Subcutaneous abdominal adipose tissue (tissue), 5 donors: ENCODE results near the gene FOXK1.
"Not testable (repeated sequence)": the region's sequence is repeated elsewhere in the genome, so short reads cannot be mapped to it uniquely, and the experiment has no call there.

Experiments used
- H3K27ac ChIP-seq: one replicate; pipeline ENCODE4 v1.7.0; 2013; ENCODE audit warnings: low read depth, mild to moderate bottlenecking, inconsistent platforms, low read length, moderate library complexity
- H3K27me3 ChIP-seq, 5 donors: one replicate each; pipeline ENCODE4 v1.7.0; 2013; ENCODE audit warnings: low read length in 5 of 5, inconsistent platforms in 1 of 5; ENCODE audit not compliant: control insufficient read depth in 5 of 5, insufficient read depth in 4 of 5
- H3K36me3 ChIP-seq, 5 donors: one replicate each; pipeline ENCODE4 v1.7.0; 2013; ENCODE audit warnings: low read length in 5 of 5; ENCODE audit not compliant: control insufficient read depth in 5 of 5, insufficient read depth in 5 of 5
- H3K4me1 ChIP-seq, 5 donors: one replicate each; pipeline ENCODE4 v1.7.0; 2013; ENCODE audit warnings: low read length in 5 of 5, mild to moderate bottlenecking in 3 of 5, moderate library complexity in 1 of 5; ENCODE audit not compliant: control insufficient read depth in 5 of 5, insufficient read depth in 5 of 5
- H3K4me3 ChIP-seq, 5 donors: one replicate each; pipeline ENCODE4 v1.7.0; 2013; ENCODE audit warnings: low read length in 5 of 5, low read depth in 1 of 5
- H3K9ac ChIP-seq, 5 donors: one replicate each; pipeline ENCODE4 v1.7.0; 2013; ENCODE audit warnings: low read length in 5 of 5, mild to moderate bottlenecking in 4 of 5, moderate library complexity in 3 of 5
- H3K9me3 ChIP-seq, 5 donors: one replicate each; pipeline ENCODE4 v1.7.0; 2013; ENCODE audit warnings: low read length in 5 of 5; ENCODE audit not compliant: control insufficient read depth in 5 of 5
- donor health status: healthy.
- donor health status: healthy.
- donor health status: healthy.
- donor health status: healthy.
- donor health status: healthy.

The FOXK1 gene

DNA sequence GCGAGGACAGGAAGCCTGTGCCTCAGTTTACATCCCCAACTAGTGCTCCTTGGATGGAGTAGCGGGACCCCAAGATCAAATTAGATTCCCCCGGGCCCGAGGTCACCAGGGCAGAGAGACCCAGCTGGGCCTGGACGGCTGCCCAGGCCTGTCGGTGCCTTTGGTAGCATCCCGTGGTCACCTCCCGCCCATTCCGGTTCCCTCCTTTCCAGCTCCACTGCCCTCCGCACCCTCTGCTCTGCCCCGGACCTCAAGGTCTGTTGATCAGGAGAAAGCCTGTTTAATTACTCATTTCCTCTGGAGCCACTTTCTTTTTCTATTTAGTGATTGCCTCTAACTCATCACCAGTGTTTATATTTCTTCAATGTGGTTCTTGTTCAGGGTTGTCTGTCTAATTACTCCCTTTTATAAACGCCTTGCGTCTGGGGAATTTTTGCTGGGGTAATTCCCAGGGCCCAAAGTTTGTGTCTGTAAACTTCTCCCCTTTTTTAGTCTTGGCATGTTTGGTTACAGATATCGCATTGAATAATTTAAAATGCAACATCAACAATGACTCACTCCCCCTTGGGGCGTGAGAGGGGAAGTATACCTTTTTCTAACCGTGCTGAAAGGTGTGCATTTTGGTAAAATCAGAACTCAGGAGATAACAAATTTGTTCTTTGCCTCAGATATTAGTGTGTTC lies 1.9 kb downstream of the FOXK1 start:
- no peaks in the 10 kb centered on the region for H3K27me3 ChIP-seq
- peak overlapping the region; percentile 84 to 96 (median 92) for H3K9ac ChIP-seq
- peaks cover 0 to 3% (median 0%) of the 10 kb centered on the region in 5 donors for H3K9me3 ChIP-seq
- peaks cover 0 to 34% (median 27%) of the 10 kb centered on the region in 5 donors for H3K4me1 ChIP-seq
- peak overlapping the region; percentile 67 to 92 (median 86) for H3K4me3 ChIP-seq
- no peaks in the 10 kb centered on the region for H3K36me3 ChIP-seq
- peak overlapping the region; percentile 96 for H3K27ac ChIP-seq

GRCh38 chr7:4684846-4685245 lies 2.8 kb downstream of the FOXK1 start:
- H3K9me3 ChIP-seq, result peaks cover 0 to 3% (median 0%) of the 10 kb centered on the region in 5 donors
- peak overlapping the region in 2 of 5 donors; percentile 56 to 86 for H3K4me3 ChIP-seq
- H3K36me3 ChIP-seq, result no peaks in the 10 kb centered on the region
- peak overlapping the region; percentile 96 for H3K27ac ChIP-seq
- peak overlapping the region in 3 of 5 donors; percentile 47 to 96 (median 93) for H3K9ac ChIP-seq
- H3K4me1 ChIP-seq, result peaks cover 0 to 37% (median 29%) of the 10 kb centered on the region in 5 donors
- H3K27me3 ChIP-seq, result no peaks in the 10 kb centered on the region

- H3K9me3 ChIP-seq, H3K27me3 ChIP-seq, H3K27ac ChIP-seq, H3K36me3 ChIP-seq, H3K4me3 ChIP-seq: not testable (repeated sequence)
- H3K4me1 ChIP-seq, result peaks cover 0 to 40% (median 35%) of the 10 kb centered on the region in 5 donors
- peak overlapping the region in 1 of 5 donors; percentile 20 for H3K9ac ChIP-seq
Measured at GRCh38 chr7:4685676-4686075, 3.6 kb downstream of the FOXK1 start.

DNA sequence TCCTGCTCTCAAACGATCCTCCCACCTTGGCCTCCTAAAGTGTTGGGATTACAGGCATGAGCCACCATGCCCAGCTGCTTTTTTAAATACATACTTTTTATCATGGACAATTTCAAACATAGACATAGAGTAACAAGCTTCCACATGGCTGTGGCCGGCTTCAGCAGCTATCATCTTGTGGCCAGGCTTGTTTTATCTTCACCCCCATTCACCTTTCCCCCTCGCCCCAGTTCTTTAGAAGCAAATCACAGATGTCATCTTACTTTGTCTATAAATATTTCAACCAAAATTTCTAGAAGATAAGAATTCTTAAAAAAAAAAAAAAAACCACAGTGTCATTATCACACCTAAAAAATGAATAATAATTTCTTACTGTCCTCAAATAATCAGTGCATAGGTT lies 5.9 kb downstream of the FOXK1 start:
- Histone ChIP-seq H3K9ac (no peak overlapping the region), H3K27me3 (no peaks in the 10 kb centered on the region), H3K4me1 (peaks cover 2 to 50% (median 43%) of the 10 kb centered on the region in 5 donors), H3K4me3 (no peak overlapping the region), H3K36me3 (no peaks in the 10 kb centered on the region), H3K27ac (no peak overlapping the region), H3K9me3 (no peaks in the 10 kb centered on the region)

GRCh38 chr7:4689151-4689550 lies 7.1 kb downstream of the FOXK1 start:
- Histone ChIP-seq H3K27me3 (no peaks in the 10 kb centered on the region), H3K27ac (no peak overlapping the region), H3K9ac (no peak overlapping the region), H3K4me1 (peaks cover 2 to 46% (median 32%) of the 10 kb centered on the region in 5 donors), H3K4me3 (no peak overlapping the region), H3K36me3 (no peaks in the 10 kb centered on the region), H3K9me3 (no peaks in the 10 kb centered on the region)

- H3K9ac ChIP-seq, result no peak overlapping the region
- H3K27me3 ChIP-seq, result no peaks in the 10 kb centered on the region
- H3K36me3 ChIP-seq, result no peaks in the 10 kb centered on the region
- H3K4me3 ChIP-seq, result peak overlapping the region in 1 of 5 donors; percentile 13
- H3K9me3 ChIP-seq, result no peaks in the 10 kb centered on the region
- no peak overlapping the region for H3K27ac ChIP-seq
- peaks cover 2 to 46% (median 30%) of the 10 kb centered on the region in 5 donors for H3K4me1 ChIP-seq
Measured at GRCh38 chr7:4689668-4690067, 7.6 kb downstream of the FOXK1 start.

GRCh38 chr7:4690953-4691856 lies 9.1 kb downstream of the FOXK1 start:
- H3K27ac ChIP-seq, result no peak overlapping the region
- no peak overlapping the region for H3K4me3 ChIP-seq
- H3K36me3 ChIP-seq, result no peaks in the 10 kb centered on the region
- peaks cover 2 to 42% (median 36%) of the 10 kb centered on the region in 5 donors for H3K4me1 ChIP-seq
- H3K27me3 ChIP-seq, result no peaks in the 10 kb centered on the region
- H3K9ac ChIP-seq, result peak overlapping the region in 1 of 5 donors; percentile 4
- no peaks in the 10 kb centered on the region for H3K9me3 ChIP-seq

- Histone ChIP-seq H3K36me3 (no peaks in the 10 kb centered on the region), H3K27me3 (no peaks in the 10 kb centered on the region), H3K9ac (peak overlapping the region in 1 of 5 donors; percentile 4), H3K4me3 (no peak overlapping the region), H3K27ac (no peak overlapping the region), H3K4me1 (peaks cover 2 to 39% (median 36%) of the 10 kb centered on the region in 5 donors), H3K9me3 (no peaks in the 10 kb centered on the region)
Measured at GRCh38 chr7:4692055-4692454, 10.0 kb downstream of the FOXK1 start.

GRCh38 chr7:4692622-4693021 lies 10.5 kb downstream of the FOXK1 start:
- not testable (repeated sequence) for H3K9me3 ChIP-seq, H3K9ac ChIP-seq, H3K27me3 ChIP-seq, H3K36me3 ChIP-seq, H3K4me3 ChIP-seq, H3K27ac ChIP-seq
- peaks cover 2 to 39% (median 36%) of the 10 kb centered on the region in 5 donors for H3K4me1 ChIP-seq

DNA sequence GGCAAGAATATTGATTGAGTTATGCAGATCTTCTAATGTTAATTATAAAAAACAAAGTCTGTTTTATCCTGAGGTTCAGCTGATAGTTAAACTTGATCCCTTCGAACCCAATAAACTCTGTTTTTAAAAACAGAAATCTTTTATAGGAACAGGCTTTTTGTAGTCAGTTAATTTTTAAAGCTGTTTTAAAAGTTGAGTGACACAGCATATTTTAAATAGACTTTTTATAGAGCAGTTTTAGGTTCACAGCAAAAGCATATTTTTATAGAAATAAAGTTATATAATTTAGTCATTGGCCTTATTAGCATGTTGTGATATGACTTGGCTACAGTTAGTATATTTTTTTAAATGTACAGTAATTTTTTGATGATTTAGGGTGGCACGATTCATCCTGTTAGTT lies 11.1 kb downstream of the FOXK1 start:
- H3K36me3 ChIP-seq, result no peaks in the 10 kb centered on the region
- H3K27ac ChIP-seq, result no peak overlapping the region
- H3K4me1 ChIP-seq, result peaks cover 2 to 39% (median 36%) of the 10 kb centered on the region in 5 donors
- no peaks in the 10 kb centered on the region for H3K27me3 ChIP-seq
- no peak overlapping the region for H3K9ac ChIP-seq
- H3K4me3 ChIP-seq, result no peak overlapping the region
- H3K9me3 ChIP-seq, result no peaks in the 10 kb centered on the region
